Panc1 (cell line): ENCODE results near the gene IGIP. TPM values are rescaled to one million over a fixed set of nuclear protein-coding genes. Genes with fewer than 3 reads are reported as not detected.

ENCODE experiments used
- ATAC-seq: fragments of 200-7000 bp; cut with Tn5 transposase; 2 replicates; pipeline ENCODE4 v1.9.1; 2020; ENCODE audit warnings: mild to moderate bottlenecking, moderate library complexity
- BruUV-seq: library from RNA; stranded (reverse); fragments of 400-500 nt; replicated peaks from 2 replicates; lab custom pipeline; 2021; lab: Mats Ljungman, UMichigan
- CTCF ChIA-PET: fragments of 300-600 bp; sonication (Branson Sonifier 250); formaldehyde crosslinking; loops from one replicate; lab custom pipeline; 2022; ENCODE audit warnings: antibody characterized with exemption; lab: Charles Lee
- POLR2A ChIA-PET: fragments of 300-600 bp; sonication (Branson Sonifier 250); formaldehyde crosslinking; loops from one replicate; lab custom pipeline; 2022; ENCODE audit warnings: antibody characterized with exemption; lab: Charles Lee
- DNase-seq: peaks from one replicate; pipeline ENCODE4 v3.0.0-alpha.2; 2010; ENCODE audit warnings: low read depth, low spot score
- H3K27ac ChIP-seq: 2 replicates; pipeline ENCODE4 v1.5.1; 2011; ENCODE audit warnings: mild to moderate bottlenecking, low read length, inconsistent platforms
- H3K27me3 ChIP-seq: fragments of 200-500 bp; sonication (Bioruptor generic); 2 replicates; pipeline ENCODE4 v1.6.0; 2014; ENCODE audit warnings: low read length, inconsistent platforms; ENCODE audit not compliant: control insufficient read depth, insufficient read depth
- H3K36me3 ChIP-seq: fragments of 200-500 bp; sonication (Bioruptor generic); 2 replicates; pipeline ENCODE4 v1.5.1; 2014; ENCODE audit warnings: inconsistent platforms, mild to moderate bottlenecking, low read length, moderate library complexity; ENCODE audit not compliant: control insufficient read depth, insufficient read depth
- H3K4me1 ChIP-seq: 2 replicates; pipeline ENCODE4 v1.5.1; 2011; ENCODE audit warnings: inconsistent platforms, mild to moderate bottlenecking, low read length, moderate library complexity; ENCODE audit not compliant: control insufficient read depth, insufficient read depth
- H3K4me3 ChIP-seq, 2 experiments: 2 replicates each; pipeline ENCODE4 v1.5.1; 2011 to 2012; ENCODE audit warnings: low read depth in 2 of 2, low read length in 2 of 2, mild to moderate bottlenecking in 2 of 2, inconsistent platforms in 1 of 2, moderate library complexity in 1 of 2
- H3K9me3 ChIP-seq: fragments of 200-500 bp; sonication (Bioruptor generic); 2 replicates; pipeline ENCODE4 v1.5.1; 2014; ENCODE audit warnings: low read depth, mild to moderate bottlenecking, inconsistent platforms, low read length, moderate library complexity; ENCODE audit not compliant: control insufficient read depth, insufficient read depth
- POLR2AphosphoS5 ChIP-seq: IDR thresholded peaks from 2 replicates; pipeline ENCODE4 v1.6.1; 2012; ENCODE audit warnings: mild to moderate bottlenecking, low read depth, low read length, moderate library complexity
- SIN3A ChIP-seq: IDR thresholded peaks from 2 replicates; pipeline ENCODE4 v1.6.1; 2012; ENCODE audit warnings: low read depth, mild to moderate bottlenecking, low read length, moderate library complexity, borderline replicate concordance; ENCODE audit not compliant: insufficient read depth
- TCF7L2 ChIP-seq: IDR thresholded peaks from 2 replicates; pipeline ENCODE4 v1.6.1; 2011; ENCODE audit warnings: mild to moderate bottlenecking, low read depth, low read length, inconsistent platforms
- in situ Hi-C: cut with HindIII; loops from 2 replicates; pipeline ENCODE4 v1.10.0; 2016; ENCODE audit warnings: low sequenced_read_pairs, low pct_unique_long_range_greater_than_20kb
- intact Hi-C: fragments of 100-400 bp; cut with micrococcal nuclease; formaldehyde crosslinking; loops from one replicate; pipeline ENCODE4 v1.10.0; 2022; ENCODE audit not compliant: unreplicated experiment
- total RNA-seq: library from RNA; stranded (reverse); gene quantifications from one replicate; pipeline ENCODE4 v1.2.1, GENCODE V29; 2021; ENCODE audit not compliant: unreplicated experiment
- TF ChIP-seq, protein P1 (sequence below), 2 experiments: IDR thresholded peaks; 2 replicates each; pipeline ENCODE4 v1.6.1; 2011 to 2012; ENCODE audit warnings: low read depth in 2 of 2, control low read depth in 1 of 2, low read length in 1 of 2, mild to moderate bottlenecking in 1 of 2, moderate library complexity in 1 of 2; ENCODE audit not compliant: insufficient read depth in 1 of 2
- TF ChIP-seq, protein P2 (sequence below): fragments of 450-650 bp; IDR thresholded peaks from 2 replicates; pipeline ENCODE4 v1.5.1; 2017; ENCODE audit warnings: mild to moderate bottlenecking

IGIP gene
- total RNA-seq, 1 experiment from 2014 or later: 7.7 TPM

DNA sequence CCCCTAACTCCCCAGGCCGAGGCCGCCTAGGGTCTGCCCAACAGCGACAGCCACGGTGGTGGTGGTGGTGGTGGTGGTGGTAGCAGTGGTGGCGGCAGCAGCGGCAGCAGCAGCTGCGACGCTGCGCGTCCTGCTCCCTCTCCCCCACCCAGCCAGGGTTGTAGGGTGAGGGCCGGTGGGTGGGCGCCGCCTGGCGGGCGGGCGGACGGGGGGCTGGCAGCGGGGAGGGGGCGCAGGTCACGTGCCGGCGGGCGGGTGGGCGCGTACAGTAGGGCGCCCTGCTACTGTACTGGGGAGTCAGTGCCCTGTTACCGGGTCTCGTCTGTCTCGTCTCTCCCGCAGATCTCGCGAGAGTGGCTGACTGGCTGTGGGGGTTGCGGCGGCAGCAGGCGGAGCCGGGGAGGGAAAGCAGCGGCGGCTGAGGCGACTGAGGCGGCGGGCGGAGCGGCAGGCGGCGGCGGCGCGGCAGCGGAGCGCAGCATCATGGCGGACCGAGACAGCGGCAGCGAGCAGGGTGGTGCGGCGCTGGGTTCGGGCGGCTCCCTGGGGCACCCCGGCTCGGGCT, 12.0 kb upstream of the IGIP start, which contains the start of gene PURA:
PURA (plus strand) TSS at position 411 of the 565 bp plus-strand sequence; CDS start at position 484, 73 bp downstream.
- ChIA-PET POLR2A (no interaction called here), CTCF (no interaction called here)
- Histone ChIP-seq H3K4me3 (peak within 1 kb of the TSS; percentile 72 to 93), H3K27ac (peak within 1 kb of the TSS; percentile 96), H3K4me1 (peaks cover 62% of the 10 kb centered on the region), H3K9me3 (no peaks in the 10 kb centered on the region), H3K27me3 (no peaks in the 10 kb centered on the region), H3K36me3 (0 out of 2 replicates have a peak, but pooled peaks cover 3% of the 10 kb centered on the region)
- peak; percentile 85; the same call in 1 of the 2 replicates for TF ChIP-seq SIN3A
- TF ChIP-seq, protein P1, sequence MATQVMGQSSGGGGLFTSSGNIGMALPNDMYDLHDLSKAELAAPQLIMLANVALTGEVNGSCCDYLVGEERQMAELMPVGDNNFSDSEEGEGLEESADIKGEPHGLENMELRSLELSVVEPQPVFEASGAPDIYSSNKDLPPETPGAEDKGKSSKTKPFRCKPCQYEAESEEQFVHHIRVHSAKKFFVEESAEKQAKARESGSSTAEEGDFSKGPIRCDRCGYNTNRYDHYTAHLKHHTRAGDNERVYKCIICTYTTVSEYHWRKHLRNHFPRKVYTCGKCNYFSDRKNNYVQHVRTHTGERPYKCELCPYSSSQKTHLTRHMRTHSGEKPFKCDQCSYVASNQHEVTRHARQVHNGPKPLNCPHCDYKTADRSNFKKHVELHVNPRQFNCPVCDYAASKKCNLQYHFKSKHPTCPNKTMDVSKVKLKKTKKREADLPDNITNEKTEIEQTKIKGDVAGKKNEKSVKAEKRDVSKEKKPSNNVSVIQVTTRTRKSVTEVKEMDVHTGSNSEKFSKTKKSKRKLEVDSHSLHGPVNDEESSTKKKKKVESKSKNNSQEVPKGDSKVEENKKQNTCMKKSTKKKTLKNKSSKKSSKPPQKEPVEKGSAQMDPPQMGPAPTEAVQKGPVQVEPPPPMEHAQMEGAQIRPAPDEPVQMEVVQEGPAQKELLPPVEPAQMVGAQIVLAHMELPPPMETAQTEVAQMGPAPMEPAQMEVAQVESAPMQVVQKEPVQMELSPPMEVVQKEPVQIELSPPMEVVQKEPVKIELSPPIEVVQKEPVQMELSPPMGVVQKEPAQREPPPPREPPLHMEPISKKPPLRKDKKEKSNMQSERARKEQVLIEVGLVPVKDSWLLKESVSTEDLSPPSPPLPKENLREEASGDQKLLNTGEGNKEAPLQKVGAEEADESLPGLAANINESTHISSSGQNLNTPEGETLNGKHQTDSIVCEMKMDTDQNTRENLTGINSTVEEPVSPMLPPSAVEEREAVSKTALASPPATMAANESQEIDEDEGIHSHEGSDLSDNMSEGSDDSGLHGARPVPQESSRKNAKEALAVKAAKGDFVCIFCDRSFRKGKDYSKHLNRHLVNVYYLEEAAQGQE (IDR thresholded peaks at IDR 0.05; ENCODE audit: insufficient read depth in 1 of 2, low read depth in 2 of 2, low read length in 1 of 2): no peak
- no peak for TF ChIP-seq TCF7L2
- TF ChIP-seq, protein P2, sequence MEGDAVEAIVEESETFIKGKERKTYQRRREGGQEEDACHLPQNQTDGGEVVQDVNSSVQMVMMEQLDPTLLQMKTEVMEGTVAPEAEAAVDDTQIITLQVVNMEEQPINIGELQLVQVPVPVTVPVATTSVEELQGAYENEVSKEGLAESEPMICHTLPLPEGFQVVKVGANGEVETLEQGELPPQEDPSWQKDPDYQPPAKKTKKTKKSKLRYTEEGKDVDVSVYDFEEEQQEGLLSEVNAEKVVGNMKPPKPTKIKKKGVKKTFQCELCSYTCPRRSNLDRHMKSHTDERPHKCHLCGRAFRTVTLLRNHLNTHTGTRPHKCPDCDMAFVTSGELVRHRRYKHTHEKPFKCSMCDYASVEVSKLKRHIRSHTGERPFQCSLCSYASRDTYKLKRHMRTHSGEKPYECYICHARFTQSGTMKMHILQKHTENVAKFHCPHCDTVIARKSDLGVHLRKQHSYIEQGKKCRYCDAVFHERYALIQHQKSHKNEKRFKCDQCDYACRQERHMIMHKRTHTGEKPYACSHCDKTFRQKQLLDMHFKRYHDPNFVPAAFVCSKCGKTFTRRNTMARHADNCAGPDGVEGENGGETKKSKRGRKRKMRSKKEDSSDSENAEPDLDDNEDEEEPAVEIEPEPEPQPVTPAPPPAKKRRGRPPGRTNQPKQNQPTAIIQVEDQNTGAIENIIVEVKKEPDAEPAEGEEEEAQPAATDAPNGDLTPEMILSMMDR: peak; percentile 68
- peak; percentile 79 for TF ChIP-seq POLR2AphosphoS5
- ATAC-seq (peak; percentile 89), DNase-seq (no peak)
- intact Hi-C loops: loop anchor here (5.0 kb wide), 1 partner anchor 76 kb away; no protein-coding TSS in a partner anchor
- BruUV-seq: no TSS peak
- in situ Hi-C loops: no loop called here

DNA sequence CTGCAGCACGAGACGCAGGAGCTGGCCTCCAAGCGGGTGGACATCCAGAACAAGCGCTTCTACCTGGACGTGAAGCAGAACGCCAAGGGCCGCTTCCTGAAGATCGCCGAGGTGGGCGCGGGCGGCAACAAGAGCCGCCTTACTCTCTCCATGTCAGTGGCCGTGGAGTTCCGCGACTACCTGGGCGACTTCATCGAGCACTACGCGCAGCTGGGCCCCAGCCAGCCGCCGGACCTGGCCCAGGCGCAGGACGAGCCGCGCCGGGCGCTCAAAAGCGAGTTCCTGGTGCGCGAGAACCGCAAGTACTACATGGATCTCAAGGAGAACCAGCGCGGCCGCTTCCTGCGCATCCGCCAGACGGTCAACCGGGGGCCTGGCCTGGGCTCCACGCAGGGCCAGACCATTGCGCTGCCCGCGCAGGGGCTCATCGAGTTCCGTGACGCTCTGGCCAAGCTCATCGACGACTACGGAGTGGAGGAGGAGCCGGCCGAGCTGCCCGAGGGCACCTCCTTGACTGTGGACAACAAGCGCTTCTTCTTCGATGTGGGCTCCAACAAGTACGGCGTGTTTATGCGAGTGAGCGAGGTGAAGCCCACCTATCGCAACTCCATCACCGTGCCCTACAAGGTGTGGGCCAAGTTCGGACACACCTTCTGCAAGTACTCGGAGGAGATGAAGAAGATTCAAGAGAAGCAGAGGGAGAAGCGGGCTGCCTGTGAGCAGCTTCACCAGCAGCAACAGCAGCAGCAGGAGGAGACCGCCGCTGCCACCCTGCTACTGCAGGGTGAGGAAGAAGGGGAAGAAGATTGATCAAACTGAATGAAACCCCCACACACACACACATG, 11.2 kb upstream of the IGIP start:
- Histone ChIP-seq H3K27ac (peak overlapping the region; percentile 91), H3K36me3 (0 out of 2 replicates have a peak, but pooled peaks cover 3% of the 10 kb centered on the region), H3K27me3 (no peaks in the 10 kb centered on the region), H3K4me1 (peaks cover 65% of the 10 kb centered on the region), H3K4me3 (peak overlapping the region; percentile 72 to 93), H3K9me3 (no peaks in the 10 kb centered on the region)
- POLR2A ChIA-PET: interaction anchor here (0.6 kb wide), 1 partner anchor 89 kb away, joined by 3 read pairs; no protein-coding TSS in a partner anchor
- in situ Hi-C loops: no loop called here
- TF ChIP-seq, protein P2: no peak
- no peak; the same call in 1 of the 2 replicates for TF ChIP-seq POLR2AphosphoS5
- TF ChIP-seq TCF7L2: no peak
- TF ChIP-seq, protein P1 (IDR thresholded peaks at IDR 0.05; ENCODE audit: insufficient read depth in 1 of 2, low read depth in 2 of 2, low read length in 1 of 2): no peak
- TF ChIP-seq SIN3A: no peak
- no TSS peak for BruUV-seq
- intact Hi-C loops: loop anchor here (5.0 kb wide), 2 partner anchors 43 to 77 kb away; no protein-coding TSS in a partner anchor
- DNase-seq: no peak
- CTCF ChIA-PET: interaction anchor here (0.9 kb wide), 1 partner anchor 42 kb away, joined by 16 read pairs; no protein-coding TSS in a partner anchor
- ATAC-seq: peak; percentile 62
